IPS-15b (cell line): ENCODE measurements around the gene ADCY7.

Experiments used
- H3K27me3 ChIP-seq: one replicate; pipeline ENCODE4 v1.6.1; 2013; ENCODE audit warnings: low read length; ENCODE audit not compliant: control insufficient read depth, insufficient read depth
- H3K36me3 ChIP-seq: one replicate; pipeline ENCODE4 v1.6.1; 2013; ENCODE audit warnings: low read length; ENCODE audit not compliant: control insufficient read depth, insufficient read depth
- H3K4me1 ChIP-seq: one replicate; pipeline ENCODE4 v1.6.1; 2013; ENCODE audit warnings: mild to moderate bottlenecking, low read length; ENCODE audit not compliant: control insufficient read depth, insufficient read depth
- H3K4me3 ChIP-seq: one replicate; pipeline ENCODE4 v1.5.1; 2013; ENCODE audit warnings: low read depth, low read length
- H3K9ac ChIP-seq: one replicate; pipeline ENCODE4 v1.6.1; 2013; ENCODE audit warnings: low read depth, mild to moderate bottlenecking, low read length
- H3K9me3 ChIP-seq: one replicate; pipeline ENCODE4 v1.6.1; 2013; ENCODE audit warnings: mild to moderate bottlenecking, low read length; ENCODE audit not compliant: control insufficient read depth, insufficient read depth

The ADCY7 gene

GRCh38 chr16:50290856-50291255, 24.5 kb downstream of the ADCY7 start:
- H3K9ac ChIP-seq, result no peak overlapping the region
- H3K4me3 ChIP-seq, result no peak overlapping the region
- H3K36me3 ChIP-seq, result no peaks in the 10 kb centered on the region

GRCh38 chr16:50291719-50292565, 25.6 kb downstream of the ADCY7 start:
- Histone ChIP-seq H3K27me3 (no peaks in the 10 kb centered on the region), H3K4me1 (no peaks in the 10 kb centered on the region), H3K9me3 (no peaks in the 10 kb centered on the region), H3K36me3 (no peaks in the 10 kb centered on the region), H3K4me3 (no peak overlapping the region), H3K9ac (no peak overlapping the region)

More at GRCh38 chr16:50290856-50291255, 24.5 kb downstream of the ADCY7 start:
- H3K4me1 ChIP-seq, result no peaks in the 10 kb centered on the region
- H3K9me3 ChIP-seq, result no peaks in the 10 kb centered on the region
- no peaks in the 10 kb centered on the region for H3K27me3 ChIP-seq

GRCh38 chr16:50292566-50292948, 26.2 kb downstream of the ADCY7 start:
- no peaks in the 10 kb centered on the region for H3K4me1 ChIP-seq
- H3K9me3 ChIP-seq, result no peaks in the 10 kb centered on the region
- no peaks in the 10 kb centered on the region for H3K27me3 ChIP-seq
- no peaks in the 10 kb centered on the region for H3K36me3 ChIP-seq
- no peak overlapping the region for H3K4me3 ChIP-seq
- no peak overlapping the region for H3K9ac ChIP-seq

- no peak overlapping the region for H3K4me3 ChIP-seq
- no peak overlapping the region for H3K9ac ChIP-seq
- no peaks in the 10 kb centered on the region for H3K9me3 ChIP-seq
- no peaks in the 10 kb centered on the region for H3K36me3 ChIP-seq
- H3K4me1 ChIP-seq, result no peaks in the 10 kb centered on the region
- H3K27me3 ChIP-seq, result no peaks in the 10 kb centered on the region
Observed at GRCh38 chr16:50293041-50293783, 26.9 kb downstream of the ADCY7 start.

- no peaks in the 10 kb centered on the region for H3K4me1 ChIP-seq
- no peak overlapping the region for H3K9ac ChIP-seq
- no peaks in the 10 kb centered on the region for H3K9me3 ChIP-seq
Observed at GRCh38 chr16:50293994-50294855, 27.9 kb downstream of the ADCY7 start.

GRCh38 chr16:50294955-50295354, 28.6 kb downstream of the ADCY7 start:
- Histone ChIP-seq H3K9me3 (no peaks in the 10 kb centered on the region), H3K36me3 (no peaks in the 10 kb centered on the region), H3K27me3 (no peaks in the 10 kb centered on the region), H3K4me1 (no peaks in the 10 kb centered on the region), H3K4me3 (no peak overlapping the region), H3K9ac (no peak overlapping the region)

More at GRCh38 chr16:50293994-50294855, 27.9 kb downstream of the ADCY7 start:
- Histone ChIP-seq H3K4me3 (no peak overlapping the region), H3K36me3 (no peaks in the 10 kb centered on the region), H3K27me3 (no peaks in the 10 kb centered on the region)

- Histone ChIP-seq H3K27me3 (no peaks in the 10 kb centered on the region), H3K9ac (no peak overlapping the region), H3K9me3 (no peaks in the 10 kb centered on the region), H3K4me3 (no peak overlapping the region), H3K36me3 (no peaks in the 10 kb centered on the region), H3K4me1 (no peaks in the 10 kb centered on the region)
Observed at GRCh38 chr16:50295541-50296132, 29.3 kb downstream of the ADCY7 start.

- Histone ChIP-seq H3K4me3 (no peak overlapping the region), H3K27me3 (no peaks in the 10 kb centered on the region), H3K4me1 (no peaks in the 10 kb centered on the region), H3K9ac (no peak overlapping the region), H3K36me3 (no peaks in the 10 kb centered on the region), H3K9me3 (no peaks in the 10 kb centered on the region)
Observed at GRCh38 chr16:50296807-50297206, 30.5 kb downstream of the ADCY7 start.

GRCh38 chr16:50297301-50298074, 31.1 kb downstream of the ADCY7 start:
- Histone ChIP-seq H3K4me1 (no peaks in the 10 kb centered on the region), H3K27me3 (no peaks in the 10 kb centered on the region), H3K9ac (no peak overlapping the region), H3K9me3 (no peaks in the 10 kb centered on the region), H3K4me3 (no peak overlapping the region), H3K36me3 (no peaks in the 10 kb centered on the region)

GRCh38 chr16:50298075-50298460, 31.7 kb downstream of the ADCY7 start:
- H3K9me3 ChIP-seq, result no peaks in the 10 kb centered on the region
- H3K4me3 ChIP-seq, result no peak overlapping the region
- H3K4me1 ChIP-seq, result no peaks in the 10 kb centered on the region
- no peak overlapping the region for H3K9ac ChIP-seq
- no peaks in the 10 kb centered on the region for H3K36me3 ChIP-seq
- no peaks in the 10 kb centered on the region for H3K27me3 ChIP-seq
